ENCODE measurements around the gene SRP54.
A peak's percentile ranks its signal among the peaks of the same experiment; 100 is the strongest.
"Not testable (repeated sequence)": the region's sequence is repeated elsewhere in the genome, so short reads cannot be mapped to it uniquely, and the experiment has no call there.

The SRP54 gene

GRCh38 chr14:34985740-34986139, 2.9 kb downstream of the SRP54 start:
- no peak for DNase-seq

- DNase-seq: no peak
Observed at GRCh38 chr14:34987180-34987579, 4.4 kb downstream of the SRP54 start.

GRCh38 chr14:34989762-34990161, 7.0 kb downstream of the SRP54 start:
- DNase-seq: no peak

GRCh38 chr14:34993426-34993825, 10.6 kb downstream of the SRP54 start:
- DNase-seq: no peak

GRCh38 chr14:34994668-34995067, 11.9 kb downstream of the SRP54 start:
- DNase-seq: no peak

- DNase-seq: no peak
Observed at GRCh38 chr14:34997762-34998161, 15.0 kb downstream of the SRP54 start.

- no peak for DNase-seq
Observed at GRCh38 chr14:34999500-34999899, 16.7 kb downstream of the SRP54 start.

- DNase-seq: no peak
Observed at GRCh38 chr14:35001621-35002020, 18.8 kb downstream of the SRP54 start.

GRCh38 chr14:35004839-35005238, 22.0 kb downstream of the SRP54 start:
- DNase-seq: no peak

GRCh38 chr14:35016568-35016967, 33.8 kb downstream of the SRP54 start:
- no peak for DNase-seq

GRCh38 chr14:35020713-35021112, 37.9 kb downstream of the SRP54 start:
- no peak for DNase-seq

GRCh38 chr14:35028435-35028834, 45.6 kb downstream of the SRP54 start:
- no peak for DNase-seq

GRCh38 chr14:35032562-35032961, 49.8 kb downstream of the SRP54 start:
- no peak for DNase-seq

- no peak for DNase-seq
Observed at GRCh38 chr14:35034440-35034833, 51.6 kb downstream of the SRP54 start.

GRCh38 chr14:35034944-35035554, 52.3 kb downstream of the SRP54 start:
- not testable (repeated sequence) for DNase-seq

- not testable (repeated sequence) for DNase-seq
Observed at GRCh38 chr14:35038312-35038711, 55.5 kb downstream of the SRP54 start.

- no peak for DNase-seq
Observed at GRCh38 chr14:35042632-35043031, 59.8 kb downstream of the SRP54 start.

GRCh38 chr14:35043046-35043445, 60.3 kb downstream of the SRP54 start:
- no peak for DNase-seq

GRCh38 chr14:35044939-35045797, 62.4 kb downstream of the SRP54 start:
- DNase-seq: peak in 1 of 2 donors; percentile 7

GRCh38 chr14:35045798-35046047, 62.9 kb downstream of the SRP54 start:
- no peak for DNase-seq

GRCh38 chr14:35046048-35046750, 63.4 kb downstream of the SRP54 start, which contains the start of gene FAM177A1:
Gene FAM177A1, plus strand, starts transcription at chr14:35046272. Its CDS starts 192 bp downstream, at chr14:35046464.
- DNase-seq: peak; percentile 100

- DNase-seq: peak in 1 of 2 donors; percentile 53
Observed at GRCh38 chr14:35046751-35047536, 64.2 kb downstream of the SRP54 start.

GRCh38 chr14:35047976-35048513, 65.3 kb downstream of the SRP54 start:
- DNase-seq: no peak
